ENCODE measurements around the gene TNFRSF8.

GRCh38 chr1:12114916-12115315 lies 51.8 kb downstream of the TNFRSF8 start:
- no peak for TF ChIP-seq CTCF (conservative IDR thresholded peaks at IDR 0.05; ENCODE audit: low read depth, low read length)
- TF ChIP-seq EZH2 (IDR thresholded peaks at IDR 0.05; ENCODE audit: borderline replicate concordance, low read depth, low read length, poor library complexity, severe bottlenecking) = no peak
